Activated CD8-positive, alpha-beta memory T cell treated with anti-CD3 and anti-CD28 coated beads for 36 hours (primary cell): ENCODE results near the gene VRTN. TPM values are rescaled to one million over a fixed set of nuclear protein-coding genes. Genes with fewer than 3 reads are reported as not detected.
"Not testable (repeated sequence)": the region's sequence is repeated elsewhere in the genome, so short reads cannot be mapped to it uniquely, and the experiment has no call there.

Experiments
- CTCF ChIA-PET: fragments of 350-600 bp; sonication (Branson Sonifier 250); formaldehyde crosslinking; loops from one replicate; lab custom pipeline; 2021; ENCODE audit warnings: antibody characterized with exemption; lab: Charles Lee
- POLR2A ChIA-PET: fragments of 350-600 bp; sonication (Branson Sonifier 250); formaldehyde crosslinking; loops from one replicate; lab custom pipeline; 2021; ENCODE audit warnings: antibody characterized with exemption; lab: Charles Lee
- total RNA-seq, 2 experiments: library from RNA; stranded (reverse); gene quantifications; one replicate each; pipeline ENCODE4 v1.2.3, GENCODE V29; 2021

Gene VRTN
- not detected for total RNA-seq

GRCh38 chr14:74348241-74348734, at the start of gene VRTN:
VRTN (plus strand) TSS chr14:74348471; CDS start chr14:74356784, 8,313 bp downstream.
- ChIA-PET POLR2A (no interaction called here), CTCF (interaction anchor here (0.8 kb wide), 1 partner anchor 14 kb away, joined by 3 read pairs; no protein-coding TSS in a partner anchor)

- ChIA-PET POLR2A (no interaction called here), CTCF (interaction anchor here (0.6 kb wide), 1 partner anchor 143 kb away, joined by 3 read pairs; no protein-coding TSS in a partner anchor)
These were observed 49.2 kb upstream of the VRTN start for GRCh38 chr14:74299061-74299545.

GRCh38 chr14:74301594-74302151, 46.6 kb upstream of the VRTN start:
- CTCF ChIA-PET = no interaction called here
- POLR2A ChIA-PET = no interaction called here

- POLR2A ChIA-PET = interaction anchor here (0.5 kb wide), 1 partner anchor 733 kb away, joined by 3 read pairs; no protein-coding TSS in a partner anchor
- CTCF ChIA-PET = no interaction called here
These were observed 46.1 kb upstream of the VRTN start for GRCh38 chr14:74302152-74302628.

- POLR2A ChIA-PET = interaction anchor here (0.5 to 0.6 kb wide), 3 partner anchors 14 to 733 kb away, joined by 3 to 5 read pairs (median 3); partner anchors contain the start of gene RPS6KL1
- CTCF ChIA-PET = no interaction called here
These were observed 45.4 kb upstream of the VRTN start, which contains the start of gene ABCD4 for GRCh38 chr14:74302634-74303569. ABCD4 (minus strand) TSS chr14:74302934; CDS start chr14:74302912, 22 bp downstream.

- ChIA-PET CTCF (no interaction called here), POLR2A (no interaction called here)
These were observed 39.6 kb upstream of the VRTN start for GRCh38 chr14:74308695-74309094.

DNA sequence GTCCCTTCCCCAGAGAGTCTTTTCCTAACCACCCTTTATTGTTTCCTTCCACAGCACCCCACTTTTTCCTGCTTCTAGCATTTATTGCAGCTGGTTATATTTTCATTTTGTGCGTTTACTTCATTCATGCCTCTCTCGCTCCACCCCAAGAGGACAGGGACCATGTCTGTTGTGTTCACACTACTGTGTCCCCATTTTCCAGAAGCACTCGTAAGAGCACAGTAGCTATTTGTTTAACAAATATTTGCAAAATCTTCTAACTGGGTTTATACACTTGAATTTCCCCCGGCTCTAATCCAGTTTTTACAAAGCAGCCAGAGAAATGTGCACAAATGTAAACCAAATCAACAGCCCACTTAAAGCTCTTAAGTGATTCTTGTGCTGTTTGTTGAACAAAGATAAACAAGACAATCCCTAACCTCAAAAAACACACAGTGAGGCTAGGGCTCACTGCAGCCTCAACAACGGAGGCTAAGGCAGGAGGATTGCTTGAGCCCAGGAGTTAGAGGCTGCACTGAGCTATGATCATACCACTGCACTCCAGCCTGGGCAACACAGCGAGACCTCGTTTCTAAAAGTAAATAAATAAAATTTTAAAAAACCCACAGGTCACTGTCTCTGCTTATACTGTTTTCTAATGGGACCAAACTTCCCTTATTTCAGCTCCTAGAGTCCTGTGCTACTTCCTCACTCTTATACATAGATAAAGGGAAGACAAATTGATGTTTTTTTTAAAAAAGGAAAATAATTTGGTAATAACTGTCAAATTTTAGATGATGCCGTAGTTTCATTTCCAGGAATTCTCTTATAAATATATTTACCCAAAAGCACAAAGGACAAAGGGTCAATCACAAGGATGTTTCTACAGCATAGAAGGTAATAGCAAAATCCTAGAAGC, 38.9 kb upstream of the VRTN start:
- POLR2A ChIA-PET = no interaction called here
- CTCF ChIA-PET = interaction anchor here (0.6 kb wide), 1 partner anchor 672 kb away, joined by 3 read pairs; no protein-coding TSS in a partner anchor

DNA sequence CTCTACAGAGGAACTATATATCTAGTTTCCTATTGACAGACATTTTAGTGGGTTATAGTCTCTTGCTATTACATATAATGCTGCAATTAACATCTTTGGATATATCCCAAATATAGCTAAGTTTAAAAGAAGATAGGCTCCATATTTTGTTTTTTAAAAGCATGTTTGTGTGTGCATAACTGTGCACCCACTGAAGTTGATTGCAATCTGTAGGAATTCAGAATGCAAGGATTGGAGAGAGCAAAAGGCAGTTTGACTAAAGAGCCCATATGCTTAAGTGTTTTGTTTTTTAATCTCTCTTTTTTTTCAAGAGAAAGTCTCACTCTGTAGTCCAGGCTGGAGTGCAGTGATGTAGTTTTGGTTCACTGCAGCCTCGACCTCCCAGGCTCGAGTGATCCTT, 36.1 kb upstream of the VRTN start:
- CTCF ChIA-PET = interaction anchor here (0.7 kb wide), 1 partner anchor 173 kb away, joined by 4 read pairs; no protein-coding TSS in a partner anchor
- POLR2A ChIA-PET = no interaction called here

DNA sequence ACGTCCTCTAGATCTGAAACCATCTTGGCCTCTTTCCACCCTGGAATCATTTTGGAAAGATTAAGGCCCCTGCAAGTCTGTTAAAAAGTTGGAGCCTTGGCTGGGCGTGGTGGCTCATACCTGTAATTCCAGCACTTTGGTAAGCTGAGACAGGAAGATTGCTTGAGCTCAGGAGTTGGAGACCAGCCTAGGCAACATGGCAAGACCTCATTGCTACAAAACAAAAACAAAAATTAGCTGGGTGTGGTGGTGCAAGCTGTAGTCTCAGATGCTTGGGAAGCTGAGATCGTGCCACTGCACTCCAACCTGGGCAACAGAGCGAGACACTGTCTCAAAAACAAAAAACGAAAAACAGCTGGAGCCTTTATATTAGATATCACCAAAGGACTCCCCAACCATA, 34.7 kb upstream of the VRTN start:
- ChIA-PET CTCF (interaction anchor here (0.6 kb wide), 1 partner anchor 23 kb away, joined by 3 read pairs; no protein-coding TSS in a partner anchor), POLR2A (no interaction called here)

- ChIA-PET POLR2A (no interaction called here), CTCF (no interaction called here)
These were observed 33.7 kb upstream of the VRTN start for GRCh38 chr14:74314576-74314975.

GRCh38 chr14:74324931-74325361, 23.3 kb upstream of the VRTN start:
- POLR2A ChIA-PET = no interaction called here
- CTCF ChIA-PET = interaction anchor here (0.6 kb wide), 1 partner anchor 52 kb away, joined by 3 read pairs; no protein-coding TSS in a partner anchor

- ChIA-PET CTCF (interaction anchor here (0.6 kb wide), 1 partner anchor 51 kb away, joined by 3 read pairs; no protein-coding TSS in a partner anchor), POLR2A (no interaction called here)
These were observed 22.8 kb upstream of the VRTN start for GRCh38 chr14:74325446-74325845.

DNA sequence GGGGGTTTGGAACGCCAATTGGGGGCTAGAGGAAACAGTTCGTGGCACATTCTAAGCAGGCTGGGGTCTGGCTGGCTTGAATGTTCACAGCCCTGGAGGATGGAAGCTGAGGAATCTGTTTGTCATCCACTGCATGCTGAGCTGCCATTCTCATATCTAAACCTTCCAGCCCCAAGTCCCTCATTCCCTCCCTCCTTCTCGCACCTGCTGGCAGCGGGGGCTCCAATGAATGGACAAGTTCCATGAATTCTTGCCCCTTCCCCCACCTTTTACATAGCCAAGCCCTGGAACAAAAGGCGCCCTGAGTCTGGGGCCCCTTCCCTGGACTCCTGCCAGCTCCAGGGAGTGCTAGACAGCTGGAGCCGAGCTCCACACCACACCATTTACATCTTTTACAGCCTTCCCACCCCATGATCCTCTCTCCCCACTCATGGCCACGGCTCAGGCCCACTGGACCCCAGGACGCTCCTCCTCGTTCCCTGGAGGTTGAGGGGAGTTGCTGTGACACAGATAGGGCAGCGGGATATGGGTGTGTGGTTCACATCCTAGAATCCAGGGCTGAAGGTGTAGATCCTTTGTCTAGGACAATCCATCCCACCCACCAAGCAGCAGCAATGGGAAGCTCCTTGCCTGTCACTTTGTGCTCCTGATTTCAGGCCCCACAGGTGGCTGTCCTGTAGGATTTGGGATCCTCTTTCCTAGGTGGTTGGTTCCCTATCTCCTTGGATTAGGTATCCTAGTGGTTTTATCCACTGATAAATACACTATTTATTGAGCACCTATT, 21.7 kb upstream of the VRTN start:
- POLR2A ChIA-PET = no interaction called here
- CTCF ChIA-PET = no interaction called here

GRCh38 chr14:74329950-74330552, 18.2 kb upstream of the VRTN start:
- CTCF ChIA-PET, POLR2A ChIA-PET: not testable (repeated sequence)

DNA sequence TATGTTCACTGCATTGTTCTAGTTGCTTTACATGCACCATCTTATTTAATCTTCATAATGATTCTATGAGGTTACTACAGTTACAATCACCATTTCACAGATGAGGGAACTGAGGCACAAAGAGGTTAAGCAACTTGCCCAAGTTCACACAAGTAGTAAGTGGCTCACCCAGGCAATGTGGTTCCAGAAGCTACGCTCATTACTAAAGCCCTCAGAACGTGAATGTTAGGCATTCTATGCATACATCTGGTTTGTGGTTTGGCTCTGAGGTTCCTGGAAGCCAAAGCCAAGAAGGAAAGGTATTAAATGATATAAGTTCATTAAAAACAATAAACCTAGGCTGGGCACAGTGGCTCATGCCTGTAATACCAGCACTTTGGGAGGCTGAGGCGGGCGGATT, 14.4 kb upstream of the VRTN start:
- CTCF ChIA-PET = interaction anchor here (1.2 kb wide), 1 partner anchor 14 kb away, joined by 3 read pairs; the partner anchor contains the start of gene VRTN
- POLR2A ChIA-PET = no interaction called here

DNA sequence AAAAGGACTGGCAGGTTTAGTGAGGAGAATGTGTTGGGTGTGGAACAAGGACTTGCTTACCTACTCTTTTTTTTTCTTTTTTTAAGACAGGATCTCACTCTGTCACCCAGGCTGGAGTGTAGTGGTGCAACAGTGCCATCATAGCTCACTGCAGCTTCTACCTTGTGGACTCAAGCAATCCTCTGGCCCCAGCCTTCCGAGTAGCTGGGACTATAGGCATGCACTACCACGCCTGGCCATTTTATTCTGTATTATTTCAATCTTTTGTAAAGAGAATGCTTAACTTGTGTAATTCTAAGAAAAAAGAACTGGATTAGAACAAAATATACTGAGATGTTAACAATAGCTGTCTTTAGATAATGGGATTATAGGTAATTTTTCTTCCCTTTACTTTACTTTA, 1.9 kb upstream of the VRTN start:
- POLR2A ChIA-PET = no interaction called here
- CTCF ChIA-PET = no interaction called here

GRCh38 chr14:74347097-74347794, 1.0 kb upstream of the VRTN start:
- CTCF ChIA-PET = no interaction called here
- POLR2A ChIA-PET = no interaction called here
